HepG2 (cell line): ENCODE data around the gene TMEM87B. TPM values are rescaled to one million over a fixed set of nuclear protein-coding genes. Genes with fewer than 3 reads are reported as not detected.

Experiments used
- ATAC-seq: fragments of 200-7000 bp; cut with Tn5 transposase; 3 replicates; pipeline ENCODE4 v1.9.1; 2020; ENCODE audit warnings: mild to moderate bottlenecking, moderate library complexity
- BruUV-seq: library from RNA; stranded (reverse); fragments of 400-500 nt; replicated peaks from 2 replicates; lab custom pipeline; 2021; lab: Mats Ljungman, UMichigan
- CTCF ChIA-PET: fragments of 300-600 bp; formaldehyde crosslinking; extraction: SDS; loops from one replicate; lab custom pipeline; 2021; ENCODE audit warnings: low total read pairs, inconsistent platforms, low intra/inter-chr PET ratio; lab: Yijun Ruan, JAX
- POLR2A ChIA-PET: fragments of 350-600 bp; sonication (Branson Sonifier 250); formaldehyde crosslinking; loops from one replicate; lab custom pipeline; 2020; ENCODE audit warnings: antibody characterized with exemption, inconsistent platforms; lab: Yijun Ruan, JAX
- DNase-seq: peaks from one replicate; pipeline ENCODE4 v3.0.0-alpha.2; 2015; ENCODE audit warnings: low spot score
- FAIRE-seq: peaks from 3 replicates; lab custom pipeline; 2011; peaks lifted over from hg19 to GRCh38; lab: Jason Lieb, UNC
- H2AFZ ChIP-seq: one replicate; pipeline ENCODE4 v1.6.1; 2011; ENCODE audit warnings: low read length, inconsistent platforms
- H3K27ac ChIP-seq: fragments of 300-600 bp; 3 replicates; pipeline ENCODE4 v1.8.0; 2011; ENCODE audit warnings: mixed run types, mild to moderate bottlenecking, mixed read lengths, low read length, inconsistent platforms; ENCODE audit not compliant: insufficient read depth; ENCODE audit errors: extremely low read length
- H3K27me3 ChIP-seq, 2 experiments: fragments of 200-600 bp in 1 of 2; 2 replicates in 1 of 2; 3 replicates in 1 of 2; pipeline versions ENCODE4 v1.6.0 to v1.8.0; 2011; ENCODE audit warnings: low read length in 2 of 2, mild to moderate bottlenecking in 2 of 2, moderate library complexity in 2 of 2, inconsistent platforms in 1 of 2; ENCODE audit not compliant: insufficient read depth in 2 of 2, control insufficient read depth in 1 of 2
- H3K36me3 ChIP-seq, 2 experiments: fragments of 200-600 bp in 1 of 2; replicated peaks in 1 of 2; 2 replicates in 1 of 2; 3 replicates in 1 of 2; pipeline versions ENCODE4 v1.5.1 to v1.8.0; 2011; ENCODE audit warnings: low read length in 2 of 2, inconsistent platforms in 1 of 2; ENCODE audit not compliant: insufficient read depth in 2 of 2, control insufficient read depth in 1 of 2
- H3K4me1 ChIP-seq: 2 replicates; pipeline ENCODE4 v1.5.1; 2012; ENCODE audit warnings: low read length, inconsistent platforms; ENCODE audit not compliant: insufficient read depth
- H3K4me2 ChIP-seq: 2 replicates; pipeline ENCODE4 v1.6.0; 2011; ENCODE audit warnings: low read depth, low read length, inconsistent platforms
- H3K4me3 ChIP-seq, 3 experiments: fragments of 200-600 bp in 1 of 3; sonication (generic), shearing (Covaris generic) in 1 of 3; replicated peaks in 1 of 3; 2 replicates each; pipeline ENCODE4 v1.5.1; 2011 to 2016; ENCODE audit warnings: low read length in 3 of 3, inconsistent platforms in 2 of 3, low read depth in 2 of 3, mild to moderate bottlenecking in 2 of 3, control low read depth in 1 of 3, mixed read lengths in 1 of 3; ENCODE audit not compliant: insufficient read depth in 1 of 3
- H3K79me2 ChIP-seq: one replicate; pipeline ENCODE4 v1.6.1; 2011; ENCODE audit warnings: low read length, inconsistent platforms; ENCODE audit not compliant: insufficient read depth
- H3K9ac ChIP-seq: 2 replicates; pipeline ENCODE4 v1.6.0; 2011; ENCODE audit warnings: mild to moderate bottlenecking, low read depth, low read length, inconsistent platforms; ENCODE audit not compliant: insufficient read depth
- H3K9me3 ChIP-seq: 2 replicates; pipeline ENCODE4 v1.5.1; 2012; ENCODE audit warnings: mild to moderate bottlenecking, low read length
- H4K20me1 ChIP-seq: 2 replicates; pipeline ENCODE4 v1.6.0; 2011; ENCODE audit warnings: inconsistent platforms, mild to moderate bottlenecking, low read length, moderate library complexity; ENCODE audit not compliant: insufficient read depth
- FOXA1 ChIP-seq, 2 experiments: fragments of 450-650 bp in 1 of 2; sonication (generic) in 1 of 2; formaldehyde crosslinking in 1 of 2; IDR thresholded peaks; 2 replicates each; pipeline versions ENCODE4 v1.4.0 to v1.6.1; 2016 to 2020; ENCODE audit warnings: missing genetic modification reagents in 1 of 2
- GFI1 ChIP-seq: sonication (generic); formaldehyde crosslinking; IDR thresholded peaks from 2 replicates; pipeline ENCODE4 v1.5.0; 2020; ENCODE audit warnings: missing genetic modification reagents, mild to moderate bottlenecking, borderline replicate concordance
- KLF12 ChIP-seq: sonication (generic); formaldehyde crosslinking; IDR thresholded peaks from 2 replicates; pipeline ENCODE4 v1.4.0; 2020; ENCODE audit warnings: missing genetic modification reagents, borderline replicate concordance
- MLX ChIP-seq: IDR thresholded peaks from 2 replicates; pipeline ENCODE4 v1.6.1; 2016
- RCOR2 ChIP-seq: IDR thresholded peaks from 2 replicates; pipeline ENCODE4 v1.6.1; 2016; ENCODE audit warnings: missing biosample characterization, missing genetic modification reagents
- TMF1 ChIP-seq: sonication (generic); formaldehyde crosslinking; IDR thresholded peaks from 2 replicates; pipeline ENCODE4 v1.8.1; 2022; ENCODE audit warnings: low read depth, missing genetic modification reagents
- XRCC5 ChIP-seq: fragments of 200-400 bp; formaldehyde crosslinking; optimal IDR thresholded peaks from 2 replicates; pipeline ENCODE3; 2017; ENCODE audit warnings: mild to moderate bottlenecking, low read length
- ZNF430 ChIP-seq: sonication (generic); formaldehyde crosslinking; IDR thresholded peaks from 2 replicates; pipeline ENCODE4 v1.9.0; 2021; ENCODE audit warnings: mild to moderate bottlenecking, missing genetic modification reagents
- WGBS: methylation state at CpG from one replicate; pipeline ENCODE4 v1.1.6; 2017; ENCODE audit warnings: low lambda C conversion rate; 5-methylcytosine and 5-hydroxymethylcytosine counted together
- in situ Hi-C: cut with HindIII; loops from 2 replicates; pipeline ENCODE4 v1.10.0; 2017; ENCODE audit warnings: low pct_unique_long_range_greater_than_20kb; ENCODE audit not compliant: extremely low pct_ligation_motif_present
- intact Hi-C: fragments of 100-400 bp; cut with micrococcal nuclease; formaldehyde crosslinking; loops from one replicate; pipeline ENCODE4 v1.10.0; 2022; ENCODE audit not compliant: unreplicated experiment
- polyA plus RNA-seq, 8 experiments: library from polyadenylated mRNA; depleted of rRNA in 3 of 8; stranded (reverse) in 7 of 8; unstranded in 1 of 8; fragments of >200 nt; fragmentation: Illumina TruSeq in 4 of 8; extraction: Trizol in 4 of 8; gene quantifications; 2 replicates each; pipeline versions ENCODE4 v1.2.1 to v1.2.3, GENCODE V29; 2011 to 2016; ENCODE audit warnings: low read depth in 4 of 8, missing spikeins in 1 of 8, mixed read lengths in 1 of 8; ENCODE audit not compliant: insufficient read depth in 1 of 8
- total RNA-seq, 5 experiments: library from RNA; depleted of rRNA; stranded (reverse); fragments of >200 nt; fragmentation: Illumina TruSeq; extraction: Trizol; gene quantifications; 2 replicates each; pipeline ENCODE4 v1.2.3, GENCODE V29; 2016; ENCODE audit warnings: low read depth in 1 of 5

TMEM87B gene
- total and polyA plus RNA-seq, 2 of the 13 experiments (the other 11 are each of a cell fraction or from before 2014, with no cell fraction given), result 15.1 to 16.2 TPM

DNA sequence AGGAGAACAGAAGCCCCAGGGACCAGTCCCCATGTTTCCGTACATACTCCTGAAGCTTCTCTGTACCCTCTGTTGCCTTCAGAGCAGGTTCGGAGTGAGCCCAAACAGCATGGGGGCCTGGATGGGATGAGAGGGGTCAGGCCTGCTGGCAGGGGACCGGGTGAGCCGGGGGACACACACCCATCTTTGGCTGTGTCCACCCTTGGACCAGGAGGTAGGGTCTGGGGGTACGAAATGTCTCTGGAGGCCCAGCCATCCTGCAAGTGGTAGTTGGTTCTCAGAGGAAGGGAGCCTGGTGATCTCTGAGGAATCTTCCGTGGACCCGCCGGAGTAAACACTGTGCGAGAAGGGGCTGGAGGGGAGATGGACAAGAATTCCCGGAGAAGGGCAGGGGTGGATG lies 98.4 kb downstream of the TMEM87B start:
- FAIRE-seq (no peak), ATAC-seq (no peak), DNase-seq (no peak)
- TF ChIP-seq FOXA1 (IDR thresholded peaks at IDR 0.05) (no peak), FOXA1 (CRISPR knock-in tag; IDR thresholded peaks at IDR 0.05) (no peak), GFI1 (CRISPR knock-in tag) (no peak), ZNF430 (CRISPR knock-in tag) (no peak), RCOR2 (no peak), XRCC5 (no peak), MLX (CRISPR knock-in tag) (no peak), TMF1 (no peak), KLF12 (CRISPR knock-in tag) (no peak)
- H4K20me1 ChIP-seq, result no peaks in the 10 kb centered on the region
- H3K27ac ChIP-seq, result no peak overlapping the region
- no peaks in the 10 kb centered on the region for H3K79me2 ChIP-seq
- WGBS, result over 99% methylated on average over 10 of the region's 10 CpGs
- POLR2A ChIA-PET, result no interaction called here
- H3K4me2 ChIP-seq, result no peak overlapping the region
- no peaks in the 10 kb centered on the region for H3K36me3 ChIP-seq
- H3K9ac ChIP-seq, result no peak overlapping the region
- no peak overlapping the region for H2AFZ ChIP-seq
- no peaks in the 10 kb centered on the region for H3K27me3 ChIP-seq
- intact Hi-C loops (no loop called here), in situ Hi-C loops (no loop called here)
- no TSS peak for BruUV-seq
- H3K4me1 ChIP-seq, result peaks cover 11% of the 10 kb centered on the region
- CTCF ChIA-PET, result no interaction called here
- no peak overlapping the region for H3K4me3 ChIP-seq
- H3K9me3 ChIP-seq, result no peaks in the 10 kb centered on the region
